GM04504 (cell line): ENCODE results near the gene FBXL4.

Experiments used
- DNase-seq: peaks from one replicate; pipeline ENCODE4 v3.0.0-alpha.2; 2012; ENCODE audit warnings: low read depth

The FBXL4 gene

DNA sequence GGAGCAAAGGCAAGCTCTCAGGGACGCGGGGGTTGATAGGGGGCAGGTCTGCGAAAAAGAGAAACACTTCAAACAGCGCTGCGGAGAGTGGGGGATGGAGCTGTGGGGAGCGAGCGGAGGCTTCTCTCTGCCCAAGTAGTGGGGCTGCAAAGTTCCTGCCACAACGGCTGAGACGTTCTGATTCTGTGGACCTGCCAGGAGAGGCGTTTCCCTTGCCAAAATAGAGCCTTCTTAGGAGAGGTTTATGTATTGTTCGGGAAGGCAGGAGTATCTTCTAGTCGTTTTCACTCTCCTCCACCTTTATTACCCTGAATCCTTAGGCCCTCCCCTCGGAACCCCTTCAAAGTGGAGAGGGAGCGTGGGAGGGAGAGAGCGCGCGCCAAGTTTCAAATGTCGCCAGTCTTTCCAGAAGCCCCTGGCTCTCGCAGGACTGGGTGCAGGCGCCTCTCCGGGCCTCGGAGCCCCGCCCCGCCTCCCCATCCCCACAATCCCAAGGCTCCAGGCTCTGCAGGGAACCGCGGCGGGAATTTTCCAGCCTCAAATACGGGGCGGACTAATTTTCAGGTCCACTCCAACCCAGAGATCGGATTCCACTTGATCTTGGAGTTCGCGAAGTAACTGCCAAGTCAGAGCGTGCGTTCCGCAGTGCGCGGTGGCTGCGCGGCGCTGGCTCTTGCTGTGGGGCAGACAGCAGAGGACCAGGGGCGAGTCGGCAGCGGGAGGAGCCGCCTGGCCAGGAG lies 123.4 kb downstream of the FBXL4 start:
- no peak for DNase-seq

GRCh38 chr6:98823428-98824161 lies 124.2 kb downstream of the FBXL4 start:
- no peak for DNase-seq

DNA sequence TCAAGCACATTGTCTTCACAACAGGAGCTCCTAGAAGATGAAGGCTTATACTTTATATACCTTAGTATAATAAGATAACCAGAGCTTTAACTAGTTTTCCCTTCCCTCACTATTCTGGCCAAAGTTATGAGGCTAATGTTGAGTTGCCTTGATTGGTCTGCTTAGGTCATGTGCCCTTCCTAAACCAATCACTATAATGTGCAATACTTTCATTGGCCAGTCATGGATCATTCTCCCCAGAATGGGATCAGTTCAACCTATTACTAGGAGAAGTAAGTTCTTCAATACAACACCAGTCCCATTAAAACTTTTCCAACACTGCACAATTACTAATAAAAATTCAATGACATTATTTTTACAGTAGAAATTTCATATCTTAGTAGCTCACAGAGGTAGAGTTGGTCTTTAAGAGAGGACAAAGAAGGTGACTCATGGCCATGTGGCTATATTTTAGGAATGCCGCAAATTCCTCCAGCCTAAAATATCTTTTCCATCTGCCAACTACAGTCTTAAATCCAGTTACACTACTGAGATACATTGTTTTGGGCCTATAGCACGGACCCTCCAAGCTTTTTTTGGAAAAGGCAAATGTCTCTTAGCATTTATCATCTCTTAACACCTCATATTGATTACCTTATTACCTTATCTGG lies 125.9 kb downstream of the FBXL4 start:
- DNase-seq, result no peak
